ENCODE data around the gene SUGP2.
A peak's percentile ranks its signal among the peaks of the same experiment; 100 is the strongest.
"Not testable (repeated sequence)": the region's sequence is repeated elsewhere in the genome, so short reads cannot be mapped to it uniquely, and the experiment has no call there.

SUGP2 gene

GRCh38 chr19:19033176-19033425 lies 216 bp downstream of the SUGP2 start:
- no peak for DNase-seq (ENCODE audit: low read depth in 2 of 3, low spot score in 2 of 3)

DNA sequence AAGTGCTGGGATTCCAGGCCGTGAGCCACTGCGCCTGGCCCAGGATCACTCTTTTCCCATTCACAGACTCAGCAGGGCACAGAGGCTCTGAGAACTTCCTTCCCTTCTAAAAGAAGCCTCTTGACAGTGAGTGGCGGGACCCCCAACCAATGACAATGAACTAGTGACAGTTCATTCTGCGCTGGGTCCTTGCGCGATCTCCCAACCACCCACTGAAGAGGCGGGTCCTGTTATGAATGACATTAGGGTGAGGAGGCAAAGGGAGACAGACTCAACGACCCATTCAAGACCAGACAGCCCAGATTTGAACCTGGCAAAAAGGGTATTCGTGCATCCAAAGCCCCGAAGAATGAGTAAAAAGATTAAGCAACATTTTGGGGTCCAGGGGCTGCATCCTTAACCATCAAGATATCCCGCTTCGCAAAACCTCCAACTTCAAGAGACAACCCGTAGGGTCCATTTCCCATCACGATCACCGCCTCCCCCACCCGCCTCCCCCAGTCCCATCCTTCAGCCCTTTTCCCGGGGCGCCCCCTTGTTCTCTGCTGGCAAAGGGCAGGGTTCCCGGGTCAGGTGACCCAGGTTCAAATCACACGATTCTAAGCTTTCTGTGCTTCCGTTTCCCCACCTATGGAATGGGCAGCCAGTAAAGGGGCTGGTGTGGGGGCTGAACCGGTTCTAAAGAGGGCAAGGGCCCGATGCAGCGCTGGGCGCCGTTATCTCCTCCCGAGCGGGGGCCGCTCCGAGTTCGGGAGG lies 719 bp downstream of the SUGP2 start:
- DNase-seq (ENCODE audit: low read depth in 2 of 3, low spot score in 2 of 3) = peak; percentile 47 to 62 (median 61)

GRCh38 chr19:19031891-19032290 lies 1.4 kb downstream of the SUGP2 start:
- no peak for DNase-seq (ENCODE audit: low read depth in 2 of 3, low spot score in 2 of 3)

DNA sequence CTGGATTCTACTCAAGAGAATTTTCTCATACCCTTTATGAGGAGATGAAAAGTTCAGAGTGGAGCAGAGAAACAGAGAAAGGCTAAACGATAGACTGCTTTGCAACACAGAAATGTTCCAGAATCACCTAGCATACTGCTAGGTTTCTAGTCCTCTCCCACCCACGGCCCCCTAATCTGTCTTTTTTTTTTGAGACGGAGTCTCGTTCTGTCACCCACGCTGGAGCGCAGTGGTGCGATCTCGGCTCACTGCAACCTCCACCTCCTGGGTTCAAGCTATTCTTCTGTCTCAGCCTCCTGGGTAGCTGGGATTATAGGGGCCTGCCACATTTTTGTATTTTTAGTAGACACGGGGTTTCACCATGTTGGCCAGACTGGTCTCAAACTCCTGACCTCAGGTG lies 4.8 kb downstream of the SUGP2 start:
- DNase-seq (ENCODE audit: low read depth in 2 of 3, low spot score in 2 of 3) = no peak

- no peak for DNase-seq (ENCODE audit: low read depth in 2 of 3, low spot score in 2 of 3)
These were observed 6.1 kb downstream of the SUGP2 start for GRCh38 chr19:19027228-19027627.

- DNase-seq (ENCODE audit: low read depth in 2 of 3, low spot score in 2 of 3) = no peak
These were observed 6.9 kb downstream of the SUGP2 start for GRCh38 chr19:19026299-19026971.

GRCh38 chr19:19025861-19026260 lies 7.5 kb downstream of the SUGP2 start:
- DNase-seq (ENCODE audit: low read depth in 2 of 3, low spot score in 2 of 3) = no peak

GRCh38 chr19:19023376-19023775 lies 9.9 kb downstream of the SUGP2 start:
- not testable (repeated sequence) for DNase-seq (ENCODE audit: low read depth in 2 of 3, low spot score in 2 of 3)

DNA sequence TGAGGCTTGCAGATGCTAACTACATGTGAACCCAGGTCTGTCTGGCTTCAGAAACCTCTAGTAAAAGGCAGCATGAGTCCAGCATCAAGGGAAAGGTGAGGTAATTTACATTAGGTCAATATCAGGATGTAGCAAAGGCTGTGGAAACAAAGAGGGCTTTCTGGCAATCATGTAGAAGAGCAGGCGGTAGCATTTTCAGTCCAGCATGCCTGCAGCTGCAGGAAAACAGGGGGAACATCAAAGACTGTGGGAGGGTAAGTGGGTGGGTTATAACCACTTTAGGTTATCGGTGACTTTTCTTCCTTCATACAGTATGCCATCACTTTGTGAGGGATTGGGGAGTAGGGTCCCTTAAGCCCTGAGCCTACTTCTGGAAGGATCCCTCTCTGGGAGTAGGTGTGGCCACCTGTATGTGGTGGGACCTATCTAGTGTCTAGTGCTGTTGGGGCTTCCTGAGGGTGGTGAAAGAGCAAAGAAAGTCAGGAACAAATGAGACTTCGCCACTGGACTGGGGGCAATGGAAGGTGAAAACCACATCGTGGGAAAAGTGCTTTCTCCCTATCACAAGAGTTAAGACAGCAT lies 10.8 kb downstream of the SUGP2 start:
- DNase-seq (ENCODE audit: low read depth in 2 of 3, low spot score in 2 of 3) = no peak

DNA sequence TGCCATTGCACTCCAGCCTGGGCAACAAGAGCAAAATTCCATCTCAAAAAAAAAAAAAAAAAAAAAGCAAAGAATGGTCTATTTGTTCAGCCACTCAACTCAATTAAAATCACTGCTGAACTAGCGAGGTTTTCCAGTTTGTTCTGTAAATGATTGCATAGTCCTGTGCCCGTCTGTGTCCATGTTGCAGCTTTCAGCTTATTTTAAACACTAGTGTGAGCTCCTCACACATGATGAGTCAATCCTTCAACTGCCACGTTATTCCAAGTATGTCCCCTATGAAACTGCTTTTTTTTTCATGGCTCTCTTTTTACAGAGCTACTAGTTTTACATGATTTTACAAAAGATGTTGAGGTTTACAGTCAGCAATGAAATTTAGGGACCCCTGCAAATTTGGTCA lies 12.2 kb downstream of the SUGP2 start:
- no peak for DNase-seq (ENCODE audit: low read depth in 2 of 3, low spot score in 2 of 3)

DNA sequence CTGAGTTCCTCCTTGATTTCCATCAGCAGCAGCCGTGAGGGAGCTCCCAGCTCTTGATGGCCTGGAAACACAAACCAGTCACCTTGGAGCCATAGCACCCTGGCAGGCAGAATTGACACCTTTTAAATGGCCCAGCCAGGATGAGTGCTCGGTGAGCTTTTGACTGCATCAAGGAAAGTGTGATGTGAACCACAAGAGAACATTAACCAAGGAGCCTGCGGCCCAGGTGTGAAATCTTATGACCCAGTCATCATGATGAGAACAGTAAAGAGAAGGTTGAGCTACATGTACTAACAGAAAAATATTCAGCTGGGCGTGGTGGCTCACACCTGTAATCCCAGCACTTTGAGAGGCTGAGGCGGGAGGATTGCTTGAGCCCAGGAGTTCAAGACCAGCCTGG lies 22.8 kb downstream of the SUGP2 start:
- DNase-seq (ENCODE audit: low read depth in 2 of 3, low spot score in 2 of 3) = no peak

DNA sequence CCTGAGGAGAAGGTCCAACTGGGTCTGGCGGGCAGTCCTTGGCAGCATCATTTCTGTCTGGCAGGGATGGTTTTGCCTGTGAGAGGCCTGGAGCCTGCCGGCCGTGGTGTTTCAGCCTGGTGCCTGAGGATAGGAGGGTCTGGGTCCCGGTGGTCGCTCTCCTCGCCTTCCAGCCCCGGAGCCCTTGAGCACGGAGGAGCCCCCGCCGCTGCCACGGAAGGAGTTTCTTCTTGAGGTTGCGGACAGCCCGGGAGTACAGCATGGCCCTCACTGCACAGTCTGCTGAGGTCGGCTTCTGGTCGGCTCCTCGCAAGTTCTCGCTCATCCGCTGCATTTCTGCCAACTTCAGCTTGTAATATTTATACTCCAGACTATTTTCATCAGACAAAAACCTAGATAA lies 23.4 kb downstream of the SUGP2 start:
- DNase-seq (ENCODE audit: low read depth in 2 of 3, low spot score in 2 of 3) = no peak

- DNase-seq (ENCODE audit: low read depth in 2 of 3, low spot score in 2 of 3) = no peak
These were observed 27.1 kb downstream of the SUGP2 start for GRCh38 chr19:19006213-19006612.

DNA sequence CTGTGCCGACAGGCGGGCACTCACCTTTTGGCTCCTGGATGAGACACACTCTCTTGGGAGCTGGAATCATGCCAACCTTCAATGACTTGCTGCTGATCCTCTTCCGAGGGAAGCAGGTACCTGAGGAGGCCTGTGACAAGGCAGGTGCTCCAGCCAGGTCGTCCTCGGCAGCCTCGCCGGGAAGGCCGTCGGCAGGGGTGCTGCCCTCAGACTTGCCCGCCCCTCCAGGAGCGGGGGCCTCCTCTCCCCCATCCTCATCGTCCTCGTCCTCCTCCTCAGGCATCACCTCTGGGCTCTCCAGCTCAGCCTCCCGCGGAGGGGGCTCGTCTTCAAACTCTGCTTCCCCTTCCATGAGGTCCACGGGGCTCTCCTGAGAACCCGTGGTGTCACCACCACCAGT lies 29.2 kb downstream of the SUGP2 start:
- DNase-seq (ENCODE audit: low read depth in 2 of 3, low spot score in 2 of 3) = no peak

GRCh38 chr19:18999896-19000620 lies 33.3 kb downstream of the SUGP2 start:
- no peak for DNase-seq (ENCODE audit: low read depth in 2 of 3, low spot score in 2 of 3)

- DNase-seq (ENCODE audit: low read depth in 2 of 3, low spot score in 2 of 3) = no peak
These were observed 34.1 kb downstream of the SUGP2 start for GRCh38 chr19:18999016-18999758.

GRCh38 chr19:18998276-18998675 lies 35.0 kb downstream of the SUGP2 start:
- no peak for DNase-seq (ENCODE audit: low read depth in 2 of 3, low spot score in 2 of 3)

DNA sequence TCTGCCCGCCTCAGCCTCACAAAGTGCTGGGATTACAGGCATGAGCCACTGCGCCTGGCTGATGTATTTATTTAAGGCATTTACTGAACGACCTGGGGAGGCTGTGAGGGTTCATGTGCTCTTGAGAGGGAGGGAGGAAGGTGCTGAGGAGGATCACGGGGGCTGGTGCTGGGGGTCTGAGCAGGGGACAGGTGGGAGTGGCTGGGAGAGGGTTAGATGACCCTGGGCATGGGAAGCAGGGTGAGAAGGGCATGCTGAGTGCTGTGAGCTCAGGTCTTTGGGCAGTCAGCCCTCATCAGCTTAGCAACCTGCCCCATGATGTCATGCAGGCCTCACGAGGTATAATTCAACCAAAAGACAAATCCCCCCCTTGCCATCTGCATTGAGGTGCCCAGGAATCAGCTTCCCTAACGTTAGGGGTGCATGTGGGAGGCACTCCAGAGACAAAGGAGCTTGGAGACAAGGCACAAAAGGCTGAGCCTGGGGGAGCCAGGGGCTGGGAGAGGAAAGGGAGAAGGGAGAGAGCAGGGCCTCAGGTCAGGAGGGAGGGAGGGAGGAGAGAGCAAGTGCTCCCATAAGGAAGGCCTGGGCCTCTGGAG lies 36.4 kb downstream of the SUGP2 start:
- DNase-seq (ENCODE audit: low read depth in 2 of 3, low spot score in 2 of 3) = no peak

DNA sequence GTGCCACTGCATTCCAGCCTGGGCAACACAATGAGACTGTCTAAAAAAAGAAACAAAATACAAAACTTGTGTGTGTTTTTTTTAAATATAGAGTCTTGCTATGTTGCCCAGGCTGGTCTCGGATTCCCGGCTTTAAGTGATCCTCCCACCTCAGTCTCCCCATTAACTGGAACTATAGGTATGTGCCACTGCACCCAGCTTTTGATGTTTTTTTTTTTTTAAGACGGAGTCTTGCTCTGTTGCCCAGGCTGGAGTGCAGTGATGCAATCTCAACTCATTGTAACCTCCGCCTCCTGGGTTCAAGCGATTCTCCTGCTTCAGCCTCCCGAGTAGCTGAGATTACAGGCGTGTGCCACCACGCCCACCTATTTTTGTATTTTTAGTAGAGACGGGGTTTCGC lies 37.0 kb downstream of the SUGP2 start:
- DNase-seq (ENCODE audit: low read depth in 2 of 3, low spot score in 2 of 3) = no peak

DNA sequence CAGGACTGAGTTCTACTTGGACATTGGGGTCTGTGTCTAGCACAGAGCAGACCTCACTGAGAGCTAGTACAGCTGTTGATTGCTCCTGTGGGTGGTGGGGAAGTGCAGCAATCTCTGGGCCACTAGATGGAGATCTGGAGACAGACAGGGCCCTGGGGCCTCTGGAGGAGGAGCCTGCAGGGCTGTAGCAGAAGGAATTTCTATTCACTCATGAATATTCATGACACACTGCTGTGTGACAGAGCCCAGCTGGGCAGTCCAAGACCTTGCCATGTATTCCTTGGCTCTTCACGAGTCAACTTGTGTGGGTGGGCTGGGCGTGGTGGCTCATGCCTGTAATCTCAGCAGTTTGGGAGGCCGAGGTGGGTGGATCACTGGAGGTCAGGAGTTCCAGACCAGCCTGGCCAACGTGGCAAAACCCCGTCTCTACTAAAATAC lies 37.5 kb downstream of the SUGP2 start:
- DNase-seq (ENCODE audit: low read depth in 2 of 3, low spot score in 2 of 3) = no peak

DNA sequence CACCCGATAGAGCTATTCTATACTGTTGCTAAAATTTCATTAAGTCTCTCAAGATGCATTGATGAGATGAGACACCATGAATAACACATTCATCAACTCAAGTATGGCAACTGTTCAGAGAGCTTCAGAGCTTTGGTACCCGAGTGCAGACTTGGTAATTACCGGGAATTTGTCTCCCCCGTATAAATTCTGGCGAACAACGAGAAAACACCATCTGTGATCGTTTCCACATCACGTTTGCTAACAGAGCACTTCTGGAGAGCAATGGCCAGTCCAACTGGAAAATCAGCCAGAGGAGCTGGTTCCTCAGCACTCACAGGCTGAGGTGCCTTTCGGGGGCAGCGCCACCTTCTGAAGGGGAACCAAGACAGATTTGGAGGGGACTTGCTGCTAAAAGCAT lies 40.2 kb downstream of the SUGP2 start:
- DNase-seq (ENCODE audit: low read depth in 2 of 3, low spot score in 2 of 3) = no peak

Data from activated CD8-positive, alpha-beta memory T cell treated with anti-CD3 and anti-CD28 coated beads for 48 hours (primary cell).